ENCODE data around the gene KIRREL1. TPM values are rescaled to one million over a fixed set of nuclear protein-coding genes. Genes with fewer than 3 reads are reported as not detected.
A peak's percentile ranks its signal among the peaks of the same experiment; 100 is the strongest.

The KIRREL1 gene
- total RNA-seq, 1 donor from 2014 or later: 195 TPM

DNA sequence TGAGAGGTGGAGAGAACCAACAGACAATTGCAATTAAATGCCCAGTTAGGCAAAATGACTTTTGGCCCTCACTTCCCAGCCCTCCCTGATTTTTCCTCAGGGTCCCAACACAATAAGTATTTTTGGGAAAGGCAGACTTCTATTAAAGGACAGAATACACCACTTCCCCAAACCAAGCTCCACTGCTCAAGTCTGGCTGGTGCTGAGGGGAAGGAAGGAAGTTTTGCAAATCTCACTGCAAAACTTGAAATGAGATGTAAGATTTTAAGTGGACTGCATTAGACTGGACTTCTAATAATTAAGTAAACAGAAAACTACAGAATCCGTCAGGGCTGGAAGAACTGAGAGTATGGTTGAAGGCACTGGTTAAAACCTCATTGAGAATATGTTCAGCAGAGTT is 155.0 kb downstream of the KIRREL1 start:
- no peaks in the 10 kb centered on the region for H3K79me2 ChIP-seq (ENCODE audit: insufficient read depth, low read length)
- H3K4me3 ChIP-seq (ENCODE audit: insufficient read depth, low read depth, low read length): no peak overlapping the region
- Mint-ChIP-seq H3K27ac (ENCODE audit: unreplicated experiment) (no peak overlapping the region), H3K27me3 (ENCODE audit: low read depth, unreplicated experiment) (peaks cover 1% of the 10 kb centered on the region), H3K9me3 (ENCODE audit: unreplicated experiment) (no peaks in the 10 kb centered on the region), H3K4me1 (ENCODE audit: low read depth, unreplicated experiment) (peaks cover 11% of the 10 kb centered on the region), H3K4me3 (ENCODE audit: unreplicated experiment) (peak overlapping the region; percentile 27), H3K36me3 (ENCODE audit: low read depth, unreplicated experiment) (no peaks in the 10 kb centered on the region)
- no peak for TF ChIP-seq EZH2 (IDR thresholded peaks at IDR 0.05; ENCODE audit: insufficient read depth, low read length)
- TF ChIP-seq, protein P1, sequence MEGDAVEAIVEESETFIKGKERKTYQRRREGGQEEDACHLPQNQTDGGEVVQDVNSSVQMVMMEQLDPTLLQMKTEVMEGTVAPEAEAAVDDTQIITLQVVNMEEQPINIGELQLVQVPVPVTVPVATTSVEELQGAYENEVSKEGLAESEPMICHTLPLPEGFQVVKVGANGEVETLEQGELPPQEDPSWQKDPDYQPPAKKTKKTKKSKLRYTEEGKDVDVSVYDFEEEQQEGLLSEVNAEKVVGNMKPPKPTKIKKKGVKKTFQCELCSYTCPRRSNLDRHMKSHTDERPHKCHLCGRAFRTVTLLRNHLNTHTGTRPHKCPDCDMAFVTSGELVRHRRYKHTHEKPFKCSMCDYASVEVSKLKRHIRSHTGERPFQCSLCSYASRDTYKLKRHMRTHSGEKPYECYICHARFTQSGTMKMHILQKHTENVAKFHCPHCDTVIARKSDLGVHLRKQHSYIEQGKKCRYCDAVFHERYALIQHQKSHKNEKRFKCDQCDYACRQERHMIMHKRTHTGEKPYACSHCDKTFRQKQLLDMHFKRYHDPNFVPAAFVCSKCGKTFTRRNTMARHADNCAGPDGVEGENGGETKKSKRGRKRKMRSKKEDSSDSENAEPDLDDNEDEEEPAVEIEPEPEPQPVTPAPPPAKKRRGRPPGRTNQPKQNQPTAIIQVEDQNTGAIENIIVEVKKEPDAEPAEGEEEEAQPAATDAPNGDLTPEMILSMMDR (IDR thresholded peaks at IDR 0.05; ENCODE audit: insufficient read depth, low read depth, low read length): no peak
- no peak overlapping the region for H3K4me2 ChIP-seq (ENCODE audit: low read length)
- H3K9ac ChIP-seq (ENCODE audit: low read length): no peak overlapping the region
- H3K27ac ChIP-seq (ENCODE audit: low read depth, low read length): no peak overlapping the region
- H3K27me3 ChIP-seq (ENCODE audit: insufficient read depth, low read length): no peaks in the 10 kb centered on the region
- peaks cover 10% of the 10 kb centered on the region for H3K4me1 ChIP-seq (ENCODE audit: insufficient read depth, low read length)
- no peaks in the 10 kb centered on the region for H3K9me3 ChIP-seq (ENCODE audit: insufficient read depth, low read depth, low read length)
- no peak overlapping the region for H2AFZ ChIP-seq (ENCODE audit: low read depth, low read length)
- no peak for FAIRE-seq
- H3K36me3 ChIP-seq (ENCODE audit: insufficient read depth, low read length): no peaks in the 10 kb centered on the region
- DNase-seq (ENCODE audit: low read depth): no peak
- no peaks in the 10 kb centered on the region for H4K20me1 ChIP-seq (ENCODE audit: insufficient read depth, low read length)

DNA sequence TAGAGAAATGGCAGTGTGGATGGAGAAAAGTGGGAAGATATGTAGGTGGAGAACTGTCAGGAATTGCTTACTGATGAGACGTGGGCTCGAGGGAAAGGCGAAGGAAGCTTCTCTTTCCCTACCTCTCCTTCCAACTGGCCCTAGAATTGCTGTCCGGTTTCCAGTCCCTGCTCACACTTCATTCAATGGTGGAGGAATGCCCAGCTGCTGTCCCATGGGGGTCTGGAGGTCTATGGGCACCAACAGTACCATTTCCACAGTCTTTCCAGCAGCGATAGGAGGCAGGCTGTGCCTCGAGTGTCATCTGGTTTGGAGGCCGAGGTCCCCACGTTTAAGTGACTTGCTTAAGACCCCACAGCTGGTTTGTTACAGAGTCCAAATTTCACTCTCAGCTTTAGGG is 155.7 kb downstream of the KIRREL1 start:
- Histone ChIP-seq H3K27me3 (ENCODE audit: insufficient read depth, low read length) (no peaks in the 10 kb centered on the region), H3K79me2 (ENCODE audit: insufficient read depth, low read length) (no peaks in the 10 kb centered on the region), H3K27ac (ENCODE audit: low read depth, low read length) (no peak overlapping the region), H3K4me3 (ENCODE audit: insufficient read depth, low read depth, low read length) (peak overlapping the region; percentile 52), H4K20me1 (ENCODE audit: insufficient read depth, low read length) (no peaks in the 10 kb centered on the region), H3K36me3 (ENCODE audit: insufficient read depth, low read length) (no peaks in the 10 kb centered on the region), H2AFZ (ENCODE audit: low read depth, low read length) (peak overlapping the region; percentile 97), H3K9me3 (ENCODE audit: insufficient read depth, low read depth, low read length) (no peaks in the 10 kb centered on the region), H3K9ac (ENCODE audit: low read length) (no peak overlapping the region), H3K4me1 (ENCODE audit: insufficient read depth, low read length) (peaks cover 10% of the 10 kb centered on the region), H3K4me2 (ENCODE audit: low read length) (peak overlapping the region; percentile 84)
- FAIRE-seq (no peak), DNase-seq (ENCODE audit: low read depth) (no peak)
- Mint-ChIP-seq H3K36me3 (ENCODE audit: low read depth, unreplicated experiment) (no peaks in the 10 kb centered on the region), H3K4me1 (ENCODE audit: low read depth, unreplicated experiment) (peaks cover 14% of the 10 kb centered on the region), H3K4me3 (ENCODE audit: unreplicated experiment) (peak overlapping the region; percentile 77), H3K27me3 (ENCODE audit: low read depth, unreplicated experiment) (peaks cover 1% of the 10 kb centered on the region), H3K27ac (ENCODE audit: unreplicated experiment) (no peak overlapping the region), H3K9me3 (ENCODE audit: unreplicated experiment) (no peaks in the 10 kb centered on the region)
- TF ChIP-seq, protein P1 (IDR thresholded peaks at IDR 0.05; ENCODE audit: insufficient read depth, low read depth, low read length): no peak
- TF ChIP-seq EZH2 (IDR thresholded peaks at IDR 0.05; ENCODE audit: insufficient read depth, low read length): no peak

Other genes with a start within 250 kb of the KIRREL1 start
- not detected in 2 replicates for gene FCRL2, start 216.5 kb upstream of the KIRREL1 start, total RNA-seq
- gene FCRL1, start 173.5 kb upstream of the KIRREL1 start, total RNA-seq: not detected in 2 replicates
- not detected in 2 replicates for gene CD5L, start 151.8 kb upstream of the KIRREL1 start, total RNA-seq
- 0.18 TPM in 1 of 2 replicates, not detected in the other for gene CD1D, start 187.2 kb downstream of the KIRREL1 start, total RNA-seq